ENCODE results near the gene DUSP19.

DNA sequence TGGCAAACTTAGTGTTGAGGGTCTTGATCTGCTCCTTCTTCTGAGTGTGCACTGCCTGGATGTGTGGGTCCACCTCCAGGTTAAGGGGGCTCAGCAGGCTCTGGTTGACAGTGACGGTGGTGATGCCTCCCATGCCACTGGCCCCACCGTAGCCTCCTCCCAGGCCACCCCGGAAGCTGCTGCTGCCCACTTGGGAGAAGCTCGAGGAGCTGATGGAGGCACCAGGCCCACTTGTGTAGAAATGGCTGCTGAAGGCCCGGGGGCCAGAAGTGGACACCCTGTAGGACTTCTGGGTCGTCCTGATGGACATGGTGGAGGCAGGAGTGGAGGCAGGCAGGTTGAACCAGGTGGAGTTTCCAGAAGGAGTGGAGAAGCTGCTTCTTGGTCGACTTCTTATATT lies 6.4 kb upstream of the DUSP19 start:
- TF ChIP-seq POLR2A (IDR thresholded peaks at IDR 0.05): no peak
- TF ChIP-seq, protein P1, sequence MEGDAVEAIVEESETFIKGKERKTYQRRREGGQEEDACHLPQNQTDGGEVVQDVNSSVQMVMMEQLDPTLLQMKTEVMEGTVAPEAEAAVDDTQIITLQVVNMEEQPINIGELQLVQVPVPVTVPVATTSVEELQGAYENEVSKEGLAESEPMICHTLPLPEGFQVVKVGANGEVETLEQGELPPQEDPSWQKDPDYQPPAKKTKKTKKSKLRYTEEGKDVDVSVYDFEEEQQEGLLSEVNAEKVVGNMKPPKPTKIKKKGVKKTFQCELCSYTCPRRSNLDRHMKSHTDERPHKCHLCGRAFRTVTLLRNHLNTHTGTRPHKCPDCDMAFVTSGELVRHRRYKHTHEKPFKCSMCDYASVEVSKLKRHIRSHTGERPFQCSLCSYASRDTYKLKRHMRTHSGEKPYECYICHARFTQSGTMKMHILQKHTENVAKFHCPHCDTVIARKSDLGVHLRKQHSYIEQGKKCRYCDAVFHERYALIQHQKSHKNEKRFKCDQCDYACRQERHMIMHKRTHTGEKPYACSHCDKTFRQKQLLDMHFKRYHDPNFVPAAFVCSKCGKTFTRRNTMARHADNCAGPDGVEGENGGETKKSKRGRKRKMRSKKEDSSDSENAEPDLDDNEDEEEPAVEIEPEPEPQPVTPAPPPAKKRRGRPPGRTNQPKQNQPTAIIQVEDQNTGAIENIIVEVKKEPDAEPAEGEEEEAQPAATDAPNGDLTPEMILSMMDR (IDR thresholded peaks at IDR 0.05): no peak
- TF ChIP-seq POLR2AphosphoS5 (IDR thresholded peaks at IDR 0.05; ENCODE audit: insufficient read depth in 1 of 2, low read depth in 1 of 2): no peak
